ENCODE data around the gene RPS6KL1. TPM values are rescaled to one million over a fixed set of nuclear protein-coding genes. Genes with fewer than 3 reads are reported as not detected.

The RPS6KL1 gene
- total RNA-seq, 2 donors from 2014 or later = 9.1 to 14.0 TPM

- DNase-seq = no peak
- Histone ChIP-seq H3K9me3 (no peaks in the 10 kb centered on the region), H3K9ac (ENCODE audit: low read depth in 2 of 2, low read length in 2 of 2) (no peak overlapping the region), H3K4me3 (no peak overlapping the region), H3K36me3 (peaks cover 46% of the 10 kb centered on the region), H3K27me3 (no peaks in the 10 kb centered on the region), H3K4me1 (no peaks in the 10 kb centered on the region), H3K27ac (no peak overlapping the region)
- intact Hi-C loops (cut with DNase I) = no loop called here
- TF ChIP-seq CTCF (IDR thresholded peaks at IDR 0.05) = no peak
These were observed 30.3 kb downstream of the RPS6KL1 start for GRCh38 chr14:74892745-74893144.

DNA sequence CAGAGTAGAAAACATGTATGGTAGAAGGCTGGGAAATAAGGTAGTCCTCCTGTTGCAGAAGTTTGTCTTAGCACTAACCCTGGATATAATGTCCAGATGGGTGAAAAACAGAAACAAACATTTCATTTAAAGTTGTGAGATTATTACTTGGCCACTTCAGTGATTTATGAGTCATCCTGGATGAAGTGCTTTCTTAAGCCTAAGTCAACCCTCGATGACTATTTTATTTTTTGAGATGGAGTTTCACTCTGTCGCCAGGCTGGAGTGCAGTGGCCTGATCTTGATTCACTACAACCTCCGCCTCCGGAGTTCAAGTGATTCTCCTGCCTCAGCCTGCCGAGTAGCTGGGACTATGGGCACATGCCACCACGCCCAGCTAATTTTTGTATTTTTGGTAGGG lies 31.2 kb downstream of the RPS6KL1 start:
- intact Hi-C loops (cut with DNase I) = no loop called here
- no peak overlapping the region for H3K9ac ChIP-seq (ENCODE audit: low read depth in 2 of 2, low read length in 2 of 2)
- H3K9me3 ChIP-seq = no peaks in the 10 kb centered on the region
- peaks cover 42% of the 10 kb centered on the region for H3K36me3 ChIP-seq
- TF ChIP-seq CTCF (IDR thresholded peaks at IDR 0.05) = no peak
- no peak for DNase-seq
- no peak overlapping the region for H3K27ac ChIP-seq
- H3K4me3 ChIP-seq = no peak overlapping the region
- no peaks in the 10 kb centered on the region for H3K4me1 ChIP-seq
- no peaks in the 10 kb centered on the region for H3K27me3 ChIP-seq

GRCh38 chr14:74890262-74890661 lies 32.8 kb downstream of the RPS6KL1 start:
- Histone ChIP-seq H3K36me3 (peaks cover 32% of the 10 kb centered on the region), H3K4me1 (no peaks in the 10 kb centered on the region), H3K9me3 (no peaks in the 10 kb centered on the region), H3K27ac (no peak overlapping the region), H3K4me3 (no peak overlapping the region), H3K27me3 (no peaks in the 10 kb centered on the region), H3K9ac (ENCODE audit: low read depth in 2 of 2, low read length in 2 of 2) (no peak overlapping the region)
- DNase-seq = no peak
- no peak for TF ChIP-seq CTCF (IDR thresholded peaks at IDR 0.05)
- intact Hi-C loops (cut with DNase I) = no loop called here

DNA sequence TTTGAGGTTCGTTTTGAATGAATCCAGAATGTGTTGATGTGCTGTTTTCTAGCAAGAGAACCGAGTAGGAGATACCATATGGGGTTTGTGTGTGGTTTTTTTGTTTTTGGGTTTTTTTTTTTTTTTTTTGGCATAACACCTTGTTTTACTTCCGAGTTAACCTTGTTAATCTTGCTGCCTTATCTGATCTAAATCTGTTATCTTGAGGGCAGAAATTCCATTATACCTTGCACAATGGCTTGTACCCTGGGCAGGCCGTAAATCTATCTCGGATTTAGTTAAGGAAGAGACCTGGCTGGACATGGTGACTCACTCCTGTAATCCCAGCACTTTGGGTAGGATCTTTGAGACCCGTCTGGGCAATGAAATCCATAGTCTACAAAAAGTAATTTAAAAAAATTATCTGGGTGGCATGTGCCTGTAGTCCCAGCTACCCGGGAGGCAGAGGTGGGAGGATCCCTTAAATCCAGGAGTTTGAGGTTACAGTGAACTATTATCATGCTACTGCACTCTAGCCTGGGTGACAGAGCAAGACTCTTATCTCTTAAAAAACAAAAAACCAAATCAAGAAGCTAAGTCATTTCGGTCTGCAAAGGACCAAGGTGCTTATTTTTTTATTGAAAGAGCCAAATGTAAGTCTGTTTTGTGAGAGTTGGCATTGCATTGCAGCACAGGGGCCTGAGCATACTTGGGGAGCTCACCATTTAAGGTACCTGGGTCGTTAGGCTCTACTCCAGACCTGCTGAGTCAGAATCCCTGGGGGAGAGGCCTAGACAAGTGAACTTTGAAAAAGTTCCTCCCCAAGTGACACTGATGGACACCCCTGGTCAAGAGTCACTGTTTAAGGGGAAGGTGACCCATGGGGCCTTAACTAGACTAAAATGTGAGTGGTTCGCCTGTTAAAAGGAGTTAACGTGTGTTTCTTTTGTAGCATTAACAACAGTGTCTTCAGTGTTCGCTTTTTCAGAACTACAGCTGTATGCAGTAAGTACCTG lies 34.6 kb downstream of the RPS6KL1 start:
- no peak for DNase-seq
- Histone ChIP-seq H3K9ac (ENCODE audit: low read depth in 2 of 2, low read length in 2 of 2) (no peak overlapping the region), H3K4me3 (no peak overlapping the region), H3K9me3 (no peaks in the 10 kb centered on the region), H3K27ac (no peak overlapping the region), H3K36me3 (peaks cover 20% of the 10 kb centered on the region), H3K4me1 (peaks cover 5% of the 10 kb centered on the region), H3K27me3 (no peaks in the 10 kb centered on the region)
- no peak for TF ChIP-seq CTCF (IDR thresholded peaks at IDR 0.05)
- intact Hi-C loops (cut with DNase I) = no loop called here

- DNase-seq = no peak
- H3K9ac ChIP-seq (ENCODE audit: low read depth in 2 of 2, low read length in 2 of 2) = no peak overlapping the region
- H3K27me3 ChIP-seq = no peaks in the 10 kb centered on the region
- intact Hi-C loops (cut with DNase I) = no loop called here
- H3K36me3 ChIP-seq = peaks cover 6% of the 10 kb centered on the region
- TF ChIP-seq CTCF (IDR thresholded peaks at IDR 0.05) = no peak
- H3K27ac ChIP-seq = no peak overlapping the region
- no peak overlapping the region for H3K4me3 ChIP-seq
- no peaks in the 10 kb centered on the region for H3K9me3 ChIP-seq
- peaks cover 10% of the 10 kb centered on the region for H3K4me1 ChIP-seq
These were observed 37.1 kb downstream of the RPS6KL1 start for GRCh38 chr14:74886001-74886400.

Measured in colonic mucosa (tissue), 4 donors.